Activated CD4-positive, CD25-positive, alpha-beta regulatory T cell (primary cell): ENCODE data around the gene MIF.
"Not testable (repeated sequence)": the region's sequence is repeated elsewhere in the genome, so short reads cannot be mapped to it uniquely, and the experiment has no call there.

ENCODE experiments used
- DNase-seq, 4 experiments: peaks; one replicate each; lab custom pipeline; 2025; lab: John Stamatoyannopoulos, UW

The MIF gene

GRCh38 chr22:23903328-23903971 lies 9.3 kb downstream of the MIF start:
- no peak for DNase-seq

GRCh38 chr22:23904573-23905254 lies 10.5 kb downstream of the MIF start:
- DNase-seq: no peak

DNA sequence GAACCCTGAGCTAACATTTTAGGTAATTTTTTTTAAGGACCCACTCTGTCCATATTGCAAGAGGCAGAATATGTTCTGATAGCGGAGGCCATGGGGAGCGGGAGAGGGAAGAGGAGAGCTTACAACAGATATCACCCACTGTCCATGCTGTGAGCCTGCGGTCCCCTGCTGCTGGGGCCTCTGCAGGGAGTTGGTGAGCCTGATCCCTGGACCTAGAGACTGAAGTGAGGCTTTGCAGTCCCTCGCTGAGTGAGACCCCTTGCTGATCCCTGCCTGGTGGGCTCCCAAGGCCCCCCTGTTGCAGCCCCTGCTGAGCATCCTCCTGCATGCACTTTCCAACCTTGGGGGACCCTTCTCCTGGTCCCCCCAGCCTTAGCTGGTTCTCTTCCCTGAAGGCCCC lies 12.5 kb downstream of the MIF start:
- no peak for DNase-seq

DNA sequence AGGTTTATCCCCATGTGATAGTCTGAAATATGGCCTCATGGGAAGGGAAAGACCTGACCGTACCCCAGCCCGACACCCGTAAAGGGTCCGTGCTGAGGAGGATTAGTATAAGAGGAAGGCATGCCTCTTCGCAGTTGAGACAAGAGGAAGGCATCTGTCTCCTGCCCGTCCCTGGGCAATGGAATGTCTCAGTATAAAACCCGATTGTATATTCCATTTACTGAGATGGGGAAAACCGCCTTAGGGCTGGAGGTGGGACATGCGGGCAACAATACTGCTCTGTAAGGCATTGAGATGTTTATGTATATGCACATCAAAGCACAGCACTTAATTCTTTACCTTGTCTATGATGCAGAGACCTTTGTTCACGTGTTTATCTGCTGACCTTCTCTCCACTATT lies 13.2 kb downstream of the MIF start:
- DNase-seq: not testable (repeated sequence)

DNA sequence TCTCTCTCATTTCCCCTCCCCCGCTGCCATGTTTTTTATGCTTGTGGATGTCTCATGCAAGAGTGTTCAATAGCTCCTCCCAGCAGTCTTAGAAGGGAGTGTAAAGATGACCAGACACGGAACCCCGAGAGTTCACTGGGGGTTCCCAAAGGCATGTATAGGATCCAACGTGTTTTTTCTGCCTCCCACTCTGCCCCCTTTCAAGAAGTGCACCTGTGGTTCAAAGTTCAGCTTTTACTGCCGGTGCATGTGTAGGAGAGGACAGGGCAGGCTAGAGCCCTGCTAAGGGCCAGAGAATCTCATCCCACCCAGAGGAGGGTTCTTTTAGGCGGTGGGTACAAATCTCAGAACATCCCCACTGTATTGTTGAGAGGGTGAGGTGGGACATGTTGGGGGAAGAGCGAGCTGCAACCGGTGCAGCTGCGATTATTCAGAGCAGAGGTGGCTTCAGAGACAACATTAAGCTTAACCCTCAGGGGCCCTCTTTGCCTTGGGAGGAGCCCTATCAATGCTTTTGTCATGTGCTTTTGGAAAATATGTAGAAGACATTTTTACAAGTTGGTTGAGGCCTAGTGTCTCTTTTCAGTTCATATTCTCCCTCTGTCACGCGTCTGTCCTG lies 14.5 kb downstream of the MIF start:
- DNase-seq: no peak

- no peak for DNase-seq
Measured at GRCh38 chr22:23909296-23909898, 15.2 kb downstream of the MIF start.

DNA sequence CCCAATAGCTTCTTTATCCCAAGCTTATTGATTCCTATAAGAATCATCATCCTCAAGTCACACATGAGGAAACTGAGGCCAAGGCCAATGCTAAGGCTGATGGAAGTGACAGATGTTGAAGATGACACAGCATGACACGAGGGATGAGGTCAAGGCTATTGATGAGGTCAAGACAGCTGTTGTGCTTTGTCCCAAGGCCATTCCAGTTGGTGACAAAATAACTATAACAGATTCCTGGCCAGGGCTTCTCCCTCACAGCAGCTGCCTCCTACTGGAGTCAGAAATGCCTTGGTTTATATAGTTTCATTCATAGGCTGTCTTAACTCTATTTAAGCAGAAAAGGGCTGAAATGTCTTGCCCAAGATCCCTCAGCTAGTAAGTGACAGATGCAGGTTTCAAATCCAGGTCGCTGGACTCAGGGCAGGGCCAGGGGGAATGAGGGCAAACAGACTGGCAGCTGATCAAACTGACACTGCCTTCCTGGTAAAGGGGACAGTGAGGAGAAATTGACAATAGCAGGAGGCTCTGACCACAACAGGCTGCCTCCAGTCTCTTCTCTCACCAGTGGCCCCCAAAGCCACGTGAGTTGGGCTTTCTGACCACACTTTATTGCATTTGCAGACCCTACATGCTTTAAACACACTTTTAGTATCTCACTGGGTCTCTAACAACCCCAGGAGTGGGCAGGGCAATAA lies 16.5 kb downstream of the MIF start:
- no peak for DNase-seq

DNA sequence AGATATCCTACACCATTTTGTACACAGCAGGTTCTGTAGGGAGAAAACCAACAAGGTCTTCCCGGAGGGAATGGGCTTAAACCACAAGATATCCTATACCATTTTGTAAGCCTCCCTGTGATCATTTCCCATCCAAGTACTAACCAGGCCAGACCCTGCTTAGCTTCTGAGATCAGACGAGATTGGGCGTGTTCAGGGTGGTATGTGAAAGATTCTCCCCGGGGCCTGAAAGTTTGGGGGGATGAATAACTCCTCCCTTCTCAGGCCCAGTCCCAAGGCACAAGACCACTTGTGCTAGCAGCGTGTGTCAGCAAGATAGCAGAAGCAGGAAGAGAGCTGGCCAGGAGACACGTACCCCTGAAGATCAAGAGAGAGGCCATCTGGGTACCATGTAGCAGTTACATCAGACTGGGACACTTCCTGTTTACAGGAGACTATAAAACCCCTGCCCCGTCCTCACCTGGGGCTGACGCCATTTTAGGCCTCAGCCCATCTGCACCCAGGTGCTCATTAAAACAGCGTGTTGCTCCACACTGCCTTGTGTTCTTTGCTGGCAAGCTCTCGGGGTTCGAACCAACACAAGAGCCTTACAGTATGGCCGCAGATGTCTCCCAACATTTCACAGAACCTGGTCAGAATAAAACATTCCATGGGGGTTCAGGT lies 17.3 kb downstream of the MIF start:
- no peak for DNase-seq

DNA sequence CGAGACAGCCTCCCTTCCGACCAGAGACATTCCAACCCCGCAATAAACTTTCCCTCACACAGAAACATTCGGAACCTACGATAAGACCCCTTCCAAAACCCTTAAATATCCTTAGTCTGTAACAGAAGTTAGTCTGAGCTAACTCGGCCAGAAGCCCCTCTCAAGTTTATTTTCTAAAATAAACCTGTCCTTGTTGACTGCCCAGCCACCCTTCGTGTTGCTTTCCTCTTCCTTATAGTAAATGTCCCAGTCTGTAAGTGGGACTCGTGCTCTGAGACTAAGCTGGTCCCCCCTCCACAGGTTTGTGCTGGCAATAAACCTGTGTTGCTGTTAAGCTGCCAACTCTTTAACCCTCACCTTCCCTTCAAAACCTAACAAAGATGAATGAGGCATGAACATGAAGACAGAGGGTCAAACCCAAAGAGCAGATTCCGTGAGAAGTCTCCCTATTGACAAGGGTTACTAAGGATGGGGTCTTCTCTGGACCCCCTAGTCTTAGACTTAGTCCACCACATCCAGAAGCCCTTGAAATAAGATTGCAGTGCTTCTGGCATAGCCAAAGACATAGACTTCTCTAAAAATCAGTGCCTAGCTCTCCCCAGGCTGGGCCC lies 18.2 kb downstream of the MIF start:
- DNase-seq: no peak

GRCh38 chr22:23913306-23913660 lies 19.1 kb downstream of the MIF start:
- no peak for DNase-seq

DNA sequence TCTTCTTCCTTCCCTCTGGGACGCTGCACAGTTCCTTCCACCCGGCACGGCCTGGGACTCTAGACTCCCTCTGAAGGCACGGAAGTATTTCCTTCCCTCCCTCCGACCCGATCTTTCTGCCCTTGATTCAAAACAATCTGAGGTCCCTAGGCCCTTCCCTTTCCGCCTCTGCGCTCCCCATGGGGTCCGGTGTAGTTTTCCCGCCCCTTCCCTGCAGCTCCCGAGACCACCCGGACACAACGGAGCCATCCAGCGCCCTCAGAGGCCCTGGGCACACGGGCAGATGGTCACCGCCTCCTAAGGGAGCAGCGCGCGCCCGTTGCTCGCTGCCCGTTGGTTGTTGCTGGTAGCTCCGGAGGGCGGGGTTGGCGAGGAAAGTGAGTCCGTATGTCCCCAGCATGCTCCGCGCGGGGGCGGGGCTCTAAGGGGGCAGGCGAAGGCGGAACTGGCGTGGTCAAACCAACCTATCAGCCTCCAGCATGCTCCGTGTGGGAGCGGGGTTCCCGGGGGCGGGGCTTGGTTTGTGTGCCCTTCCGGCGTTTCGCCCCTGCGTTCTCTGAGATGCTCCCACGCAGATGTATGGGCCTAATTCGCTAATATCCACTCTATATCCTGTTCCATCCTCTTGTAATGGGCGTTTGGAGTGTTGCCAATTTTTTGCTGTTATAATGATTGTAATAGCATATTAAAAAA lies 19.6 kb downstream of the MIF start:
- peak; percentile 97 to 99 (median 98) for DNase-seq

GRCh38 chr22:23915290-23915689 lies 21.1 kb downstream of the MIF start:
- no peak for DNase-seq

- not testable (repeated sequence) for DNase-seq
Measured at GRCh38 chr22:23920267-23920611, 26.1 kb downstream of the MIF start.

DNA sequence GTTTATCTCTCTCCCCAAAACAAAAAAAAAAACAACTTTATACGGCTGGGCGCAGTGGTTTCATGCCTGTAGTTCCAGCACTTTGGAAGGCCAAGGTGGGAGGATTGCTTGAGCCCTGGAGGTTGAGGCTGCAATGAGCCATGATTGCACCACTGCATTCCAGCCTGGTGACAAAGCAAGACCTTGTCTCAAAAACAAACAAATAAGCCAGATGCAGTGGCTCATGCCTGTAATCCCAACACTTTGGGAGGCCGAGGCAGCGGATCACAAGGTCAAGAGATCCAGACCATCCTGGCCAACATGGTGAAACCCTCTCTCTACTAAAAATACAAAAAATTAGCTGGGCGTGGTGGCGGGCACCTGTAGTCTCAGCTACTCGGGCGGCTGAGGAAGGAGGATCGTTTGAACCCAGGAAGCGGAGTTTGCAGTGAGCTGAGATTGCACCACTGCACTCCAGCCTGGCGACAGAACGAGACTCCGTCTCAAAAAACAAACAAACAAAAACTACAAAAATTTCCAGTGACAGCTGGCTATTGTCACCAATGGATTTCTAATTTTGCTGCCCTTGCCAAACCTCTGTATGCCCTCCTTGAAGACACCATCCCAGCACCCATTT lies 27.5 kb downstream of the MIF start:
- DNase-seq: not testable (repeated sequence)

- DNase-seq: no peak
Measured at GRCh38 chr22:23922921-23923320, 28.7 kb downstream of the MIF start.

GRCh38 chr22:23925020-23925606 lies 30.9 kb downstream of the MIF start:
- DNase-seq: no peak

DNA sequence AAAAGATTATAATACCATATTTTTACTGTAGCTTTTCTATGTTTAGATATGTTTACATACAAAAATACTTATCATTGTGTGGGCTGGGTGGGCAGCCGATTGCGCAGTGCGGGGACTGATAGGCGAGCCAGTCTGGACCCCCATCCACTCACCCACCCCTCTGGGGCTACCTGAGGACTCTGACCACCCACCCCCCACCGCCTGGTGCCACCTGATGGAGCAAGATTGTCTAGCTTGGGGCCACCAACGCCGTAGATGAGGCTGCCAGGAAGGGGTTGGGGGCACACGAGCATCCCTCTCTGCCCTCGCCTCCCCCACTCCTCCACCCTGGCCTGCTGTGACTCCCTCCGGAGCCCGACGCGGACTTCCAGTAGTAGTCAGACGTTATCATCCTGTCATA lies 32.4 kb downstream of the MIF start:
- DNase-seq: no peak

- no peak for DNase-seq
Measured at GRCh38 chr22:23938328-23939016, 44.3 kb downstream of the MIF start.

- DNase-seq: no peak
Measured at GRCh38 chr22:23939017-23939357, 44.8 kb downstream of the MIF start.

DNA sequence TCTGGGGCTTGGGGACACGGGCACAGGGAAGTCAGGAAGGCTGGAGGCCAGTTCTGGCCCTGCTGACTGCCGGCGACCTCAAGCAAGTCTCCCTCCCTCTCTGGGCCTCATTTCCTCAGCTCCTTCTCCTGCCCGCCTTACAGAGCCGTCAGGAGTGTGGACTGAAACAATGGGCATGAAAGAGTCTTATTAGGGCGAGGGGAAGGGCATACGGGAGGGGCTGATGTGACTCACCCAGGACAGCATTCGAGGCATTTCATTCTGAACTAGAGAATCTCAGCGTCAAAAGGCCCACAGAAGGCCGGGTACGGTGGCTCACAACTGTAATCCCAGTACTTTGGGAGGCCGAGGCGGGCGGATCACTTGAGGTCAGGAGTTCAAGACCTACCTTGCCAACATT lies 46.0 kb downstream of the MIF start:
- not testable (repeated sequence) for DNase-seq
